GM23338 (cell line): ENCODE data around the gene C6orf89. TPM values are rescaled to one million over a fixed set of nuclear protein-coding genes. Genes with fewer than 3 reads are reported as not detected.

Experiments used
- ATAC-seq: fragments of 200-7000 bp; cut with Tn5 transposase; 3 replicates; pipeline ENCODE4 v1.9.1; 2020
- DNase-seq: peaks from one replicate; pipeline ENCODE4 v3.0.0-alpha.2; 2015; ENCODE audit warnings: low spot score
- H2AFZ ChIP-seq: fragments of 200-600 bp; sonication (generic); 2 replicates; pipeline ENCODE4 v1.8.0; 2016; ENCODE audit warnings: antibody characterized with exemption, mild to moderate bottlenecking, moderate library complexity
- H3F3A ChIP-seq: fragments of 200-600 bp; sonication (generic); replicated peaks from 2 replicates; pipeline ENCODE4 v1.8.0; 2017; ENCODE audit warnings: antibody characterized with exemption, mixed run types, low read depth
- H3K27ac ChIP-seq: fragments of 200-600 bp; sonication (generic); 2 replicates; pipeline ENCODE4 v1.6.1; 2016; ENCODE audit warnings: low read depth
- H3K27me3 ChIP-seq: fragments of 200-600 bp; sonication (generic); 2 replicates; pipeline ENCODE4 v1.8.0; 2016; ENCODE audit warnings: mild to moderate bottlenecking, mixed run types, moderate library complexity; ENCODE audit not compliant: insufficient read depth
- H3K36me3 ChIP-seq: fragments of 200-600 bp; sonication (generic); 2 replicates; pipeline ENCODE4 v1.8.0; 2016; ENCODE audit warnings: mild to moderate bottlenecking; ENCODE audit not compliant: insufficient read depth
- H3K4me1 ChIP-seq: fragments of 200-600 bp; sonication (generic); 2 replicates; pipeline ENCODE4 v1.8.0; 2016; ENCODE audit warnings: mild to moderate bottlenecking, moderate library complexity; ENCODE audit not compliant: insufficient read depth
- H3K4me2 ChIP-seq: fragments of 200-600 bp; sonication (generic); 2 replicates; pipeline ENCODE4 v1.7.1; 2017; ENCODE audit warnings: mixed run types
- H3K4me3 ChIP-seq: fragments of 200-600 bp; sonication (generic); 2 replicates; pipeline ENCODE4 v1.6.1; 2016; ENCODE audit warnings: mixed run types
- H3K79me2 ChIP-seq: fragments of 200-600 bp; sonication (generic); replicated peaks from 2 replicates; pipeline ENCODE4 v1.8.0; 2017; ENCODE audit warnings: mild to moderate bottlenecking; ENCODE audit not compliant: insufficient read depth
- H3K9me2 ChIP-seq: fragments of 200-600 bp; sonication (generic); 2 replicates; pipeline ENCODE4 v1.8.0; 2017; ENCODE audit not compliant: insufficient read depth
- H4K20me1 ChIP-seq: fragments of 200-600 bp; sonication (generic); replicated peaks from 2 replicates; pipeline ENCODE4 v1.8.0; 2017; ENCODE audit warnings: mild to moderate bottlenecking; ENCODE audit not compliant: insufficient read depth
- H3K27ac Mint-ChIP-seq: 2 replicates; pipeline ENCODE4 v1.8.0; 2020; ENCODE audit warnings: inconsistent platforms, mild to moderate bottlenecking, moderate library complexity, mixed read lengths
- H3K27me3 Mint-ChIP-seq: 3 replicates; pipeline ENCODE4 v1.8.0; 2022; ENCODE audit warnings: low read depth, mild to moderate bottlenecking, moderate library complexity, mixed read lengths, inconsistent platforms; ENCODE audit not compliant: insufficient read depth, poor library complexity
- H3K36me3 Mint-ChIP-seq: 3 replicates; pipeline ENCODE4 v1.8.0; 2021; ENCODE audit warnings: low read depth, mild to moderate bottlenecking, inconsistent platforms, moderate library complexity, mixed read lengths
- H3K4me1 Mint-ChIP-seq: 3 replicates; pipeline ENCODE4 v1.8.0; 2020; ENCODE audit warnings: mild to moderate bottlenecking, inconsistent platforms, mixed read lengths
- H3K4me3 Mint-ChIP-seq: 3 replicates; pipeline ENCODE4 v1.8.0; 2021; ENCODE audit warnings: moderate library complexity, mild to moderate bottlenecking, inconsistent platforms, mixed read lengths
- H3K9me3 Mint-ChIP-seq: 3 replicates; pipeline ENCODE4 v1.8.0; 2020; ENCODE audit warnings: moderate library complexity, mild to moderate bottlenecking, inconsistent platforms, mixed read lengths
- CREB1 ChIP-seq: fragments of 250-450 bp; sonication (Bioruptor Pico); IDR thresholded peaks from 2 replicates; pipeline ENCODE4 v1.5.0; 2020; ENCODE audit warnings: low read depth, mild to moderate bottlenecking, moderate library complexity
- EZH2 ChIP-seq: fragments of 200-600 bp; sonication (generic); IDR thresholded peaks from one replicate; pipeline ENCODE4 v1.8.0; 2017; ENCODE audit warnings: antibody characterized with exemption, mild to moderate bottlenecking, low read depth; ENCODE audit not compliant: unreplicated experiment
- JUNB ChIP-seq: IDR thresholded peaks from one replicate; pipeline ENCODE4 v1.6.1; 2016; ENCODE audit warnings: antibody characterized with exemption; ENCODE audit not compliant: unreplicated experiment
- POLR2AphosphoS5 ChIP-seq: IDR thresholded peaks from 2 replicates; pipeline ENCODE4 v1.6.1; 2016; ENCODE audit warnings: antibody characterized with exemption, low read depth
- STAT1 ChIP-seq: IDR thresholded peaks from one replicate; pipeline ENCODE4 v1.6.1; 2016; ENCODE audit warnings: antibody characterized with exemption; ENCODE audit not compliant: unreplicated experiment
- ZNF114 ChIP-seq: fragments of 250-450 bp; sonication (Bioruptor Pico); IDR thresholded peaks from 2 replicates; pipeline ENCODE4 v1.5.0; 2020; ENCODE audit warnings: mild to moderate bottlenecking, moderate library complexity
- ZNF331 ChIP-seq: fragments of 250-450 bp; sonication (Bioruptor Pico); IDR thresholded peaks from 2 replicates; pipeline ENCODE4 v1.5.0; 2020; ENCODE audit warnings: low read depth, mild to moderate bottlenecking, moderate library complexity
- polyA plus RNA-seq: library from polyadenylated mRNA; unstranded; fragments of >200 nt; fragmentation: Nextera tagmentation; extraction: Ambion mirVana; gene quantifications from 2 replicates; pipeline ENCODE4 v1.2.1, GENCODE V29; 2016
- total RNA-seq: library from RNA; depleted of rRNA; stranded (reverse); fragments of >200 nt; shearing (Covaris generic); gene quantifications from 2 replicates; pipeline ENCODE4 v1.2.3, GENCODE V29; 2014
- TF ChIP-seq, protein P1 (sequence below), 2 experiments: fragments of 200-600 bp in 1 of 2; sonication (generic) in 1 of 2; conservative IDR thresholded peaks; 2 replicates each; pipeline versions ENCODE4 v1.5.1 to v1.6.1; 2016 to 2017; ENCODE audit warnings: antibody characterized with exemption in 2 of 2, low read depth in 2 of 2, mild to moderate bottlenecking in 2 of 2, moderate library complexity in 1 of 2
- TF ChIP-seq, protein P2 (sequence below): fragments of 250-450 bp; sonication (Bioruptor Pico); IDR thresholded peaks from 2 replicates; pipeline ENCODE4 v1.5.0; 2020; ENCODE audit warnings: mild to moderate bottlenecking, moderate library complexity
- TF ChIP-seq, protein P3 (sequence below): IDR thresholded peaks from 2 replicates; pipeline ENCODE4 v1.6.1; 2016; ENCODE audit warnings: antibody characterized with exemption
- TF ChIP-seq, protein P4 (sequence below): IDR thresholded peaks from one replicate; pipeline ENCODE4 v1.6.1; 2018; ENCODE audit warnings: antibody characterized with exemption; ENCODE audit not compliant: unreplicated experiment

Gene C6orf89
- total and polyA plus RNA-seq, 2 experiments from 2014 or later = 3.7 to 7.9 TPM

DNA sequence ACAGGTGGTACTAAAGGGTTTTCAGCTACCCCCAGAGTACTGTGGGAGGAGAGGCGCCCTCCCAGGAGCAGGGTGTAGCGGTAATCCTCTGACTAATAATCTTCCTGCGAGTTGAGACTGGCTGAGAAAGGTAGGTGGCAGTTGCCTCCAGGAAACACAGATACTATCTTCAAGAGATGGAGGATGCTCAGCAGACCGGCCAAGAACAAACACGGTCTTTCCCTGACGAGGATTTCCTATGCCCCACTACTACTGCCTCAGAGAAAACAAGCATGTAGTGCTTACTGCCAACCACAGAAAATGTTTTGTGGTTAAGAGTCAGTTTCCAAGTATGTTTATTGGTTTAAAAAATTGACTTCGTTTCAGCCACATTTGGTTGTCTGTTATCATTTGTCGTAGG lies 26.8 kb downstream of the C6orf89 start:
- ATAC-seq = no peak

More for the DNA sequence above, 26.8 kb downstream of the C6orf89 start:
- no peaks in the 10 kb centered on the region for H3K9me3 Mint-ChIP-seq
- no peak overlapping the region for H3K27ac Mint-ChIP-seq
- DNase-seq = no peak
- Histone ChIP-seq H3K27ac (no peak overlapping the region), H3K9me2 (no peaks in the 10 kb centered on the region), H3K36me3 (no peaks in the 10 kb centered on the region), H4K20me1 (no peaks in the 10 kb centered on the region), H3K27me3 (no peaks in the 10 kb centered on the region), H3K79me2 (no peaks in the 10 kb centered on the region), H2AFZ (no peak overlapping the region), H3K4me2 (no peak overlapping the region), H3K4me1 (no peaks in the 10 kb centered on the region), H3F3A (no peaks in the 10 kb centered on the region), H3K4me3 (no peak overlapping the region)
- H3K4me1 Mint-ChIP-seq = peaks cover 8% of the 10 kb centered on the region
- TF ChIP-seq, protein P1, sequence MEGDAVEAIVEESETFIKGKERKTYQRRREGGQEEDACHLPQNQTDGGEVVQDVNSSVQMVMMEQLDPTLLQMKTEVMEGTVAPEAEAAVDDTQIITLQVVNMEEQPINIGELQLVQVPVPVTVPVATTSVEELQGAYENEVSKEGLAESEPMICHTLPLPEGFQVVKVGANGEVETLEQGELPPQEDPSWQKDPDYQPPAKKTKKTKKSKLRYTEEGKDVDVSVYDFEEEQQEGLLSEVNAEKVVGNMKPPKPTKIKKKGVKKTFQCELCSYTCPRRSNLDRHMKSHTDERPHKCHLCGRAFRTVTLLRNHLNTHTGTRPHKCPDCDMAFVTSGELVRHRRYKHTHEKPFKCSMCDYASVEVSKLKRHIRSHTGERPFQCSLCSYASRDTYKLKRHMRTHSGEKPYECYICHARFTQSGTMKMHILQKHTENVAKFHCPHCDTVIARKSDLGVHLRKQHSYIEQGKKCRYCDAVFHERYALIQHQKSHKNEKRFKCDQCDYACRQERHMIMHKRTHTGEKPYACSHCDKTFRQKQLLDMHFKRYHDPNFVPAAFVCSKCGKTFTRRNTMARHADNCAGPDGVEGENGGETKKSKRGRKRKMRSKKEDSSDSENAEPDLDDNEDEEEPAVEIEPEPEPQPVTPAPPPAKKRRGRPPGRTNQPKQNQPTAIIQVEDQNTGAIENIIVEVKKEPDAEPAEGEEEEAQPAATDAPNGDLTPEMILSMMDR (conservative IDR thresholded peaks at IDR 0.05; ENCODE audit: low read depth in 2 of 2) = no peak
- TF ChIP-seq, protein P2, sequence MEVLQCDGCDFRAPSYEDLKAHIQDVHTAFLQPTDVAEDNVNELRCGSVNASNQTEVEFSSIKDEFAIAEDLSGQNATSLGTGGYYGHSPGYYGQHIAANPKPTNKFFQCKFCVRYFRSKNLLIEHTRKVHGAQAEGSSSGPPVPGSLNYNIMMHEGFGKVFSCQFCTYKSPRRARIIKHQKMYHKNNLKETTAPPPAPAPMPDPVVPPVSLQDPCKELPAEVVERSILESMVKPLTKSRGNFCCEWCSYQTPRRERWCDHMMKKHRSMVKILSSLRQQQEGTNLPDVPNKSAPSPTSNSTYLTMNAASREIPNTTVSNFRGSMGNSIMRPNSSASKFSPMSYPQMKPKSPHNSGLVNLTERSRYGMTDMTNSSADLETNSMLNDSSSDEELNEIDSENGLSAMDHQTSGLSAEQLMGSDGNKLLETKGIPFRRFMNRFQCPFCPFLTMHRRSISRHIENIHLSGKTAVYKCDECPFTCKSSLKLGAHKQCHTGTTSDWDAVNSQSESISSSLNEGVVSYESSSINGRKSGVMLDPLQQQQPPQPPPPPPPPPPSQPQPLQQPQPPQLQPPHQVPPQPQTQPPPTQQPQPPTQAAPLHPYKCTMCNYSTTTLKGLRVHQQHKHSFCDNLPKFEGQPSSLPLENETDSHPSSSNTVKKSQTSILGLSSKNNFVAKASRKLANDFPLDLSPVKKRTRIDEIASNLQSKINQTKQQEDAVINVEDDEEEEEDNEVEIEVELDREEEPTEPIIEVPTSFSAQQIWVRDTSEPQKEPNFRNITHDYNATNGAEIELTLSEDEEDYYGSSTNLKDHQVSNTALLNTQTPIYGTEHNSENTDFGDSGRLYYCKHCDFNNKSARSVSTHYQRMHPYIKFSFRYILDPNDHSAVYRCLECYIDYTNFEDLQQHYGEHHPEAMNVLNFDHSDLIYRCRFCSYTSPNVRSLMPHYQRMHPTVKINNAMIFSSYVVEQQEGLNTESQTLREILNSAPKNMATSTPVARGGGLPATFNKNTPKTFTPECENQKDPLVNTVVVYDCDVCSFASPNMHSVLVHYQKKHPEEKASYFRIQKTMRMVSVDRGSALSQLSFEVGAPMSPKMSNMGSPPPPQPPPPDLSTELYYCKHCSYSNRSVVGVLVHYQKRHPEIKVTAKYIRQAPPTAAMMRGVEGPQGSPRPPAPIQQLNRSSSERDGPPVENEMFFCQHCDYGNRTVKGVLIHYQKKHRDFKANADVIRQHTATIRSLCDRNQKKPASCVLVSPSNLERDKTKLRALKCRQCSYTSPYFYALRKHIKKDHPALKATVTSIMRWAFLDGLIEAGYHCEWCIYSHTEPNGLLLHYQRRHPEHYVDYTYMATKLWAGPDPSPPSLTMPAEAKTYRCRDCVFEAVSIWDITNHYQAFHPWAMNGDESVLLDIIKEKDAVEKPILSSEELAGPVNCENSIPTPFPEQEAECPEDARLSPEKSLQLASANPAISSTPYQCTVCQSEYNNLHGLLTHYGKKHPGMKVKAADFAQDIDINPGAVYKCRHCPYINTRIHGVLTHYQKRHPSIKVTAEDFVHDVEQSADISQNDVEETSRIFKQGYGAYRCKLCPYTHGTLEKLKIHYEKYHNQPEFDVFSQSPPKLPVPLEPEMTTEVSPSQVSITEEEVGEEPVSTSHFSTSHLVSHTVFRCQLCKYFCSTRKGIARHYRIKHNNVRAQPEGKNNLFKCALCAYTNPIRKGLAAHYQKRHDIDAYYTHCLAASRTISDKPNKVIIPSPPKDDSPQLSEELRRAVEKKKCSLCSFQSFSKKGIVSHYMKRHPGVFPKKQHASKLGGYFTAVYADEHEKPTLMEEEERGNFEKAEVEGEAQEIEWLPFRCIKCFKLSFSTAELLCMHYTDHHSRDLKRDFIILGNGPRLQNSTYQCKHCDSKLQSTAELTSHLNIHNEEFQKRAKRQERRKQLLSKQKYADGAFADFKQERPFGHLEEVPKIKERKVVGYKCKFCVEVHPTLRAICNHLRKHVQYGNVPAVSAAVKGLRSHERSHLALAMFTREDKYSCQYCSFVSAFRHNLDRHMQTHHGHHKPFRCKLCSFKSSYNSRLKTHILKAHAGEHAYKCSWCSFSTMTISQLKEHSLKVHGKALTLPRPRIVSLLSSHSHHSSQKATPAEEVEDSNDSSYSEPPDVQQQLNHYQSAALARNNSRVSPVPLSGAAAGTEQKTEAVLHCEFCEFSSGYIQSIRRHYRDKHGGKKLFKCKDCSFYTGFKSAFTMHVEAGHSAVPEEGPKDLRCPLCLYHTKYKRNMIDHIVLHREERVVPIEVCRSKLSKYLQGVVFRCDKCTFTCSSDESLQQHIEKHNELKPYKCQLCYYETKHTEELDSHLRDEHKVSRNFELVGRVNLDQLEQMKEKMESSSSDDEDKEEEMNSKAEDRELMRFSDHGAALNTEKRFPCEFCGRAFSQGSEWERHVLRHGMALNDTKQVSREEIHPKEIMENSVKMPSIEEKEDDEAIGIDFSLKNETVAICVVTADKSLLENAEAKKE (CRISPR knock-in tag) = no peak
- TF ChIP-seq, protein P3, sequence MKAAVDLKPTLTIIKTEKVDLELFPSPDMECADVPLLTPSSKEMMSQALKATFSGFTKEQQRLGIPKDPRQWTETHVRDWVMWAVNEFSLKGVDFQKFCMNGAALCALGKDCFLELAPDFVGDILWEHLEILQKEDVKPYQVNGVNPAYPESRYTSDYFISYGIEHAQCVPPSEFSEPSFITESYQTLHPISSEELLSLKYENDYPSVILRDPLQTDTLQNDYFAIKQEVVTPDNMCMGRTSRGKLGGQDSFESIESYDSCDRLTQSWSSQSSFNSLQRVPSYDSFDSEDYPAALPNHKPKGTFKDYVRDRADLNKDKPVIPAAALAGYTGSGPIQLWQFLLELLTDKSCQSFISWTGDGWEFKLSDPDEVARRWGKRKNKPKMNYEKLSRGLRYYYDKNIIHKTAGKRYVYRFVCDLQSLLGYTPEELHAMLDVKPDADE = no peak
- no peak for TF ChIP-seq ZNF331 (CRISPR knock-in tag)
- TF ChIP-seq, protein P4, sequence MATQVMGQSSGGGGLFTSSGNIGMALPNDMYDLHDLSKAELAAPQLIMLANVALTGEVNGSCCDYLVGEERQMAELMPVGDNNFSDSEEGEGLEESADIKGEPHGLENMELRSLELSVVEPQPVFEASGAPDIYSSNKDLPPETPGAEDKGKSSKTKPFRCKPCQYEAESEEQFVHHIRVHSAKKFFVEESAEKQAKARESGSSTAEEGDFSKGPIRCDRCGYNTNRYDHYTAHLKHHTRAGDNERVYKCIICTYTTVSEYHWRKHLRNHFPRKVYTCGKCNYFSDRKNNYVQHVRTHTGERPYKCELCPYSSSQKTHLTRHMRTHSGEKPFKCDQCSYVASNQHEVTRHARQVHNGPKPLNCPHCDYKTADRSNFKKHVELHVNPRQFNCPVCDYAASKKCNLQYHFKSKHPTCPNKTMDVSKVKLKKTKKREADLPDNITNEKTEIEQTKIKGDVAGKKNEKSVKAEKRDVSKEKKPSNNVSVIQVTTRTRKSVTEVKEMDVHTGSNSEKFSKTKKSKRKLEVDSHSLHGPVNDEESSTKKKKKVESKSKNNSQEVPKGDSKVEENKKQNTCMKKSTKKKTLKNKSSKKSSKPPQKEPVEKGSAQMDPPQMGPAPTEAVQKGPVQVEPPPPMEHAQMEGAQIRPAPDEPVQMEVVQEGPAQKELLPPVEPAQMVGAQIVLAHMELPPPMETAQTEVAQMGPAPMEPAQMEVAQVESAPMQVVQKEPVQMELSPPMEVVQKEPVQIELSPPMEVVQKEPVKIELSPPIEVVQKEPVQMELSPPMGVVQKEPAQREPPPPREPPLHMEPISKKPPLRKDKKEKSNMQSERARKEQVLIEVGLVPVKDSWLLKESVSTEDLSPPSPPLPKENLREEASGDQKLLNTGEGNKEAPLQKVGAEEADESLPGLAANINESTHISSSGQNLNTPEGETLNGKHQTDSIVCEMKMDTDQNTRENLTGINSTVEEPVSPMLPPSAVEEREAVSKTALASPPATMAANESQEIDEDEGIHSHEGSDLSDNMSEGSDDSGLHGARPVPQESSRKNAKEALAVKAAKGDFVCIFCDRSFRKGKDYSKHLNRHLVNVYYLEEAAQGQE = no peak
- TF ChIP-seq CREB1 (CRISPR knock-in tag) = no peak
- no peak for TF ChIP-seq ZNF114 (CRISPR knock-in tag)
- TF ChIP-seq STAT1 = no peak
- no peak for TF ChIP-seq EZH2
- TF ChIP-seq JUNB = no peak
- TF ChIP-seq POLR2AphosphoS5 = no peak
- H3K27me3 Mint-ChIP-seq = peaks cover 9% of the 10 kb centered on the region
- no peak overlapping the region for H3K4me3 Mint-ChIP-seq
- no peaks in the 10 kb centered on the region for H3K36me3 Mint-ChIP-seq
